HCT116 (cell line): ENCODE data around the gene KIAA0930. TPM values are rescaled to one million over a fixed set of nuclear protein-coding genes. Genes with fewer than 3 reads are reported as not detected.

Experiments used
- ATAC-seq: fragments of 200-7000 bp; cut with Tn5 transposase; 2 replicates; pipeline ENCODE4 v1.9.1; 2020; ENCODE audit warnings: mild to moderate bottlenecking, moderate library complexity
- BruUV-seq: library from RNA; stranded (reverse); fragments of 400-500 nt; replicated peaks from 2 replicates; lab custom pipeline; 2021; lab: Mats Ljungman, UMichigan
- CTCF ChIA-PET: fragments of 300-600 bp; sonication (Branson Sonifier 250); formaldehyde crosslinking; loops from one replicate; lab custom pipeline; 2021; ENCODE audit warnings: antibody characterized with exemption; lab: Charles Lee
- POLR2A ChIA-PET: fragments of 300-600, 350-600 bp; sonication (Branson Sonifier 250); formaldehyde crosslinking; loops from one replicate; lab custom pipeline; 2021; ENCODE audit warnings: antibody characterized with exemption; lab: Charles Lee
- RAD21 ChIA-PET, 2 experiments: fragments of 300-600 bp; sonication (Branson Sonifier 250); formaldehyde crosslinking; loops; one replicate each; lab custom pipeline; 2023; ENCODE audit warnings: low total read pairs in 2 of 2; ENCODE audit not compliant: uncharacterized antibody in 2 of 2, unreplicated experiment in 2 of 2, low non-redundant PET in 1 of 2; lab: Charles Lee
- DNase-seq: peaks from one replicate; pipeline ENCODE4 v3.0.0-alpha.2; 2010; ENCODE audit warnings: low read depth, low spot score
- H2AFZ ChIP-seq: fragments of 200-600 bp; shearing (Covaris generic), sonication (generic); 2 replicates; pipeline ENCODE4 v1.6.1; 2017; ENCODE audit warnings: low read depth, mixed run types, mixed read lengths, antibody characterized with exemption, low read length; ENCODE audit not compliant: poor library complexity, severe bottlenecking
- H3K27ac ChIP-seq: 2 replicates; pipeline ENCODE4 v1.5.1; 2012; ENCODE audit warnings: low read depth, low read length
- H3K27me3 ChIP-seq: fragments of 200-600 bp; sonication (generic); 2 replicates; pipeline ENCODE4 v1.6.1; 2016; ENCODE audit warnings: mixed run types, low read length, mixed read lengths; ENCODE audit not compliant: insufficient read depth
- H3K36me3 ChIP-seq, 2 experiments: fragments of 200-500 bp in 1 of 2; fragments of 200-600 bp in 1 of 2; sonication (Bioruptor generic) in 1 of 2; sonication (generic) in 1 of 2; 2 replicates each; pipeline versions ENCODE4 v1.5.1 to v1.6.1; 2014 to 2016; ENCODE audit warnings: low read length in 2 of 2, inconsistent platforms in 1 of 2, mixed read lengths in 1 of 2, mixed run types in 1 of 2; ENCODE audit not compliant: insufficient read depth in 2 of 2, control insufficient read depth in 1 of 2
- H3K4me1 ChIP-seq, 2 experiments: fragments of 200-600 bp in 1 of 2; sonication (generic) in 1 of 2; 2 replicates each; pipeline versions ENCODE4 v1.5.1 to v1.6.1; 2012 to 2017; ENCODE audit warnings: low read length in 2 of 2, inconsistent platforms in 1 of 2, mild to moderate bottlenecking in 1 of 2, mixed read lengths in 1 of 2, mixed run types in 1 of 2, moderate library complexity in 1 of 2; ENCODE audit not compliant: insufficient read depth in 2 of 2, control insufficient read depth in 1 of 2
- H3K4me2 ChIP-seq: fragments of 200-600 bp; sonication (generic); 2 replicates; pipeline ENCODE4 v1.6.1; 2017; ENCODE audit warnings: mixed run types, low read length, mixed read lengths
- H3K4me3 ChIP-seq, 2 experiments: fragments of 200-600 bp in 1 of 2; sonication (generic) in 1 of 2; replicated peaks in 1 of 2; 2 replicates each; pipeline ENCODE4 v1.5.1; 2011 to 2016; ENCODE audit warnings: low read length in 2 of 2, control low read depth in 1 of 2, low read depth in 1 of 2, mild to moderate bottlenecking in 1 of 2, mixed read lengths in 1 of 2, mixed run types in 1 of 2
- H3K79me2 ChIP-seq: fragments of 200-600 bp; sonication (generic); 2 replicates; pipeline ENCODE4 v1.6.1; 2017; ENCODE audit warnings: mild to moderate bottlenecking, mixed run types, low read length, moderate library complexity, mixed read lengths; ENCODE audit not compliant: insufficient read depth
- H3K9ac ChIP-seq: fragments of 200-600 bp; sonication (generic); 2 replicates; pipeline ENCODE4 v1.6.1; 2016; ENCODE audit warnings: low read length, mixed read lengths
- H3K9me2 ChIP-seq: fragments of 200-600 bp; sonication (generic), shearing (Covaris generic); 2 replicates; pipeline ENCODE4 v1.6.1; 2017; ENCODE audit warnings: mixed run types, mild to moderate bottlenecking, moderate library complexity; ENCODE audit not compliant: insufficient read depth
- H3K9me3 ChIP-seq, 2 experiments: fragments of 200-500 bp in 1 of 2; fragments of 200-600 bp in 1 of 2; sonication (Bioruptor generic) in 1 of 2; sonication (generic) in 1 of 2; 2 replicates each; pipeline ENCODE4 v1.6.1; 2014 to 2017; ENCODE audit warnings: low read length in 2 of 2, mixed read lengths in 2 of 2, inconsistent platforms in 1 of 2, low read depth in 1 of 2, mild to moderate bottlenecking in 1 of 2, mixed run types in 1 of 2, moderate library complexity in 1 of 2; ENCODE audit not compliant: control insufficient read depth in 1 of 2, insufficient read depth in 1 of 2
- H4K20me1 ChIP-seq: fragments of 200-600 bp; sonication (generic), shearing (Covaris generic); 2 replicates; pipeline ENCODE4 v1.6.1; 2017; ENCODE audit warnings: mixed run types, mild to moderate bottlenecking, moderate library complexity; ENCODE audit not compliant: insufficient read depth
- CBX3 ChIP-seq: IDR thresholded peaks from 2 replicates; pipeline ENCODE4 v1.6.1; 2012; ENCODE audit warnings: low read depth
- ELF1 ChIP-seq: IDR thresholded peaks from 2 replicates; pipeline ENCODE4 v1.6.1; 2012; ENCODE audit warnings: low read depth, borderline replicate concordance
- POLR2A ChIP-seq: IDR thresholded peaks from 2 replicates; pipeline ENCODE4 v1.7.0; 2011; ENCODE audit warnings: borderline replicate concordance; ENCODE audit not compliant: insufficient read depth, insufficient read length; ENCODE audit errors: extremely low read depth
- POLR2AphosphoS5 ChIP-seq: IDR thresholded peaks from 2 replicates; pipeline ENCODE4 v1.6.1; 2011; ENCODE audit warnings: mild to moderate bottlenecking, low read depth, low read length, moderate library complexity
- intact Hi-C: fragments of 100-400 bp; cut with micrococcal nuclease; formaldehyde crosslinking; loops from 2 replicates; pipeline ENCODE4 v1.10.0; 2022
- total RNA-seq: library from RNA; stranded (reverse); gene quantifications from one replicate; pipeline ENCODE4 v1.2.1, GENCODE V29; 2021; ENCODE audit not compliant: unreplicated experiment

KIAA0930 gene
- total RNA-seq, 1 experiment from 2014 or later = 60.9 TPM

- no peak overlapping the region for H3K9ac ChIP-seq
- H3K9me3 ChIP-seq = no peaks in the 10 kb centered on the region
- no peaks in the 10 kb centered on the region for H4K20me1 ChIP-seq
- H3K4me1 ChIP-seq = no peaks in the 10 kb centered on the region
- H3K27ac ChIP-seq = no peak overlapping the region
- ChIA-PET RAD21 (interaction anchor here in 1 of 2 experiments (0.5 kb wide), 1 partner anchor 428 kb away, joined by 6 read pairs; no protein-coding TSS in a partner anchor), CTCF (no interaction called here), POLR2A (no interaction called here)
- no peak overlapping the region for H3K4me2 ChIP-seq
- H3K79me2 ChIP-seq = no peaks in the 10 kb centered on the region
- H2AFZ ChIP-seq = no peak overlapping the region
- no peaks in the 10 kb centered on the region for H3K27me3 ChIP-seq
- DNase-seq (no peak), ATAC-seq (no peak)
- no peaks in the 10 kb centered on the region for H3K9me2 ChIP-seq
- no peak overlapping the region for H3K4me3 ChIP-seq
- BruUV-seq = no TSS peak
- no peak for TF ChIP-seq CBX3
- intact Hi-C loops = no loop called here
- H3K36me3 ChIP-seq = peaks cover 0 to 9% of the 10 kb centered on the region in 2 experiments; a peak in 3 of 4 replicates
Observed at GRCh38 chr22:45200860-45201511, 39.7 kb downstream of the KIAA0930 start.

DNA sequence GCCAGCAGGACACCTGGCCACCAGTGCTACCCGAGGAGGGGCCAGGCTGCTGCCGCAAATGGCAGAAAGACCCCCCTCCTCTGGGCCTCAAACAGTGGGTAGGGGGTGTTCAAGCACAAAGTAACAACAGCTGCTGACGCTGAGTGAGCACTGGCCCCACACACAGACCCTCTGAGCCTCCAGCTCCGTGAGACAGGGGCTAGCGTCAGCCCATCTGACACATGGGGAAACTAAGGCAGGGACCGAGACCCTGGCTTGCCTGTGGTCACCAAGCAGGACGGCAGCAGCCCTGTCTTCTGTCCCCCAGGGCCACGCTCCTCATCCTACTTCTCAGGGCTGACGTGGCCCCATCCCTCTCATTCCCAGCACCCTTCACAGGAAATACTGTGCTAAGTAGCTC is 40.5 kb downstream of the KIAA0930 start:
- RAD21 ChIA-PET = no interaction called here
- Histone ChIP-seq H3K4me2 (no peak overlapping the region), H3K9me2 (no peaks in the 10 kb centered on the region), H3K4me1 (no peaks in the 10 kb centered on the region), H2AFZ (no peak overlapping the region), H3K4me3 (no peak overlapping the region), H3K27me3 (no peaks in the 10 kb centered on the region), H3K9me3 (no peaks in the 10 kb centered on the region), H3K79me2 (no peaks in the 10 kb centered on the region), H3K36me3 (peaks cover 0 to 13% of the 10 kb centered on the region in 2 experiments; a peak in 3 of 4 replicates), H3K9ac (no peak overlapping the region), H4K20me1 (no peaks in the 10 kb centered on the region), H3K27ac (no peak overlapping the region)
- POLR2A ChIA-PET = no interaction called here
- intact Hi-C loops = no loop called here
- DNase-seq (no peak), ATAC-seq (no peak)
- CTCF ChIA-PET = no interaction called here
- TF ChIP-seq ELF1 (no peak), POLR2A (no peak), POLR2AphosphoS5 (no peak)
- BruUV-seq = no TSS peak
